Epidermal melanocyte (primary cell): ENCODE results near the gene GNG8.

Source experiments
- DNase-seq: peaks from one replicate; pipeline ENCODE4 v3.0.0; 2011; ENCODE audit warnings: low spot score; ENCODE audit not compliant: insufficient read length

Gene GNG8

GRCh38 chr19:46603752-46604231 is 32.2 kb downstream of the GNG8 start:
- no peak for DNase-seq

DNA sequence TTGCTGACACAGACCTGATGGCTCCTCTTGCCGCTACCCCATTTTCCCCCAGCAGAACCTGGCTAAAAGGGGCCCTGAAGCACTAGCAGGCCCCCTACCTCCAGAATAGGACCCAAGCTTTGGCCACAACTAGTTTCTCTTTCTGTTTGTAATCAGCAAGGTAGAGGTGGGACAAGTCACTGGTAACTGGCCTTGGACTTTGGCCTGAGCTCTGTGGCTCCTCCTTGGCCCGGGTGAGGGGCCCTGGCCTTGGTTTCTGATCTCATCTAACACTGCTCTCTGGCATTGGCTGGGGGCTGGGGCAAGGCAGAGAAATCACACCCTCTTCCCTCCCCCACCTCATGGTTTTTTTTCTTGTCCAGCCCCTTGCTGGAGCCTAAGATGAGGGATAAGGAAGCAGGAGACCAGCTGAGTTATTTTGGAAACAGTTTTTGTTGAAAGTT is 32.8 kb downstream of the GNG8 start:
- DNase-seq, result no peak

DNA sequence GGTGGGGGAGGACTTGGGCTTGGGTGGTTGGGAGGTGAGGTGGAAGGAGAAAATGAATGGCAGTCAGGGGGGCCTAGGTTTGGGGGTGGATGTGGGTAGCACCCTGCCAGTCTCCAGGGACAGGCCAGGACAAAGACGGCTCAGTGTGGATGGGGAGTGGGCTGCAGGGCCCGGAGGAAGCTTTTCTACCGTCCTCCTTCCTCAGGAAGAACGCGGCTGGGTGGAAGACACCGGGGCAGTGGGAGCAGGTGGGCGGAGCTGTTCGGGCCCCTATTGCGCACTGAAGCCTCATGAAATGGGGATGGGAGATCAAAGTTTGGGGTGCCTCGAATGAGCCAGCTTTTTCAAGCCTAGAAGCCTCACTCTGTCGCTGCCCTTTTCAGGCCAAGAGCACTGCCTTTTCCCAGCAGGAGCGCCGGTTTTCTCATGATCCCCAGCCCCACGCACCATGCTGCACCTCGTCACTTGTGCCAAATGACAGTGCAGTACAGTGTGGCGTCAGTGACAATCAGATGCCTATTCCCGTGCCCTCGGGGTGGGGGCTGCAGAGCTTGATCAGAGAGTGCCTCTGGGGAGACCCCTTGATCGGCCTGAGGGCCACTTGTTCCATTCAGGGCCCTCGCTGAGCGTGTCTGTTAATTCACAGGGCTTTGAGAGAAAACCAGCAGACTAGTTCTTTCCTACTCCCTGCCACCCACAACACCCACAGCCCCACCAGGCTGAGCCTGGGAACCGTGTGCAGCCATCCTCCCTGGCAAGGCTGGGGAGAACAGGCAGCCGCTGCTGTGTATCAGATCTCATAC is 33.4 kb downstream of the GNG8 start:
- DNase-seq, result no peak

DNA sequence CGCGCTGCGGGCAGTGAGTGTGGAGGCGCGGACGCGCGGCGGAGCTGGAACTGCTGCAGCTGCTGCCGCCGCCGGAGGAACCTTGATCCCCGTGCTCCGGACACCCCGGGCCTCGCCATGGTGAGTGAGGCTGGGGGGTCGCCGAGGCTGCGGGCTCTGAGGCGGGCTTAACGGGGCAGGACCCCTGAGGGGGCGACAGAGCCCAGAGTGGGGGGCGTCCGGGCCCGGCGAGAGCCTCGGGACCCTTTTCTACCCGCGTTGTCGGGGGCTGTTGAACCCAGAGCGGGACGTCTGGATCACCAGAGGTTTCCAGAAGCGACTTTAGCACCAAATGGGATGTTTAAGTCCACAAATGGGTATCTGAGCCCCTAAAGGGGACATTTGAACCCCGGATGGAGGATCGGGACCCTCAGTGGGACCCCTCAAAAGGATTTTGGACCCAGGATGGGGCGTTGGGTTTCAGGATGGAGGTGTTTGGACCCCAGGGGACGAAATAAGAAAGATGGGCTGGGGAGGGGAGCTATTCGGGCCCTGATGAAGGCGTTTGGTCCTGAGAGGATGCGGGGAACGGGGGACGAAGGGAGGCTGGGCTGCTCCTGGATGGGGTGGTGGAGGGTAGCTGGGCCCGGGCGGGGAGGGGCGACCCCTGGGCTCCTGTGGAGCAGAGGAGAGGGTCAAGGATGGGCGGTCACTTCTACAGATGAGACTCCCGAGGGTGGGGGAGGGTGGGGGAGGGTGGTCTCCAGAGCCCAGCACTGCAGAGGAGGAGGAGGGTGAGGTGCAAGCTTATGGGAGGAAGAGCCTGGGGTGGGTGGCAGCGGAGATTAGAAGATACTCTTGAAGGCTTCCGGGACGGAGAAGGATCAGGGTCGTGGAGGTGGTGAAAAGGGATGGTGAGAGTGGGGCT is 34.4 kb downstream of the GNG8 start, which contains the start of gene CALM3:
Gene CALM3, plus strand, starts transcription at position 13 of the 907 bp plus-strand sequence. Its CDS starts 105 bp downstream, at position 118.
- DNase-seq, result no peak

- DNase-seq, result peak; percentile 88
Observed at GRCh38 chr19:46600384-46601317, 35.4 kb downstream of the GNG8 start.

DNA sequence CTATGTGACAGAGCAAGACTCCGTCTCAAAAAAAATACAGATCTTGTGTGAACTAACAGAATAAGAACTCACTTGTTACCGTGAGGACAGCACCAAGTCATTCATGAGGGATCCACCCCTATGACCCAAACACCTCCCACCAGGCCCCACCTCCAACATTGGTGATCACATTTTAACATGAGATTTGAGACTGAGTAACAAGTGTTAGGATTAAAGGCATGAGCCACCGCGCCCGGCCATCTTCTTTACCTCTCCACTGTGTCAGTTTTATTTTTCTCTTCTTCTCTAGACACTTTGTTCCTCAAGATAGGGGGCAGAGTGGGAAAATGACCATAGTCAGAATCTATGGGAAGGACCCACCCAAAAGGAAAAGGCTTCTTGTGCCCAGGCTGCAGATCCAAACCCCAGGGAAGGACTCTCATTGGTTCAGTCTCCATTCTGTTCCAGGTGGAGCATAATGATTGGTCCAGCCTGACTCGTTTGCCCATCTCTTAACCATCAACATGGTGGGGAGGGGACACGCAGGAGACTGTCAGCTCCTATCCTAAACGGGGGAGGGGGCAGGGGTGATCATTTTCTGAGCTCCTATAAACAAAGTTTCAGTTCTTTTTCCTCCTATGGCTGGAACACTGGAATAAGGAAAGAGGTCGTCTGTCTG is 36.2 kb downstream of the GNG8 start:
- DNase-seq, result no peak

DNA sequence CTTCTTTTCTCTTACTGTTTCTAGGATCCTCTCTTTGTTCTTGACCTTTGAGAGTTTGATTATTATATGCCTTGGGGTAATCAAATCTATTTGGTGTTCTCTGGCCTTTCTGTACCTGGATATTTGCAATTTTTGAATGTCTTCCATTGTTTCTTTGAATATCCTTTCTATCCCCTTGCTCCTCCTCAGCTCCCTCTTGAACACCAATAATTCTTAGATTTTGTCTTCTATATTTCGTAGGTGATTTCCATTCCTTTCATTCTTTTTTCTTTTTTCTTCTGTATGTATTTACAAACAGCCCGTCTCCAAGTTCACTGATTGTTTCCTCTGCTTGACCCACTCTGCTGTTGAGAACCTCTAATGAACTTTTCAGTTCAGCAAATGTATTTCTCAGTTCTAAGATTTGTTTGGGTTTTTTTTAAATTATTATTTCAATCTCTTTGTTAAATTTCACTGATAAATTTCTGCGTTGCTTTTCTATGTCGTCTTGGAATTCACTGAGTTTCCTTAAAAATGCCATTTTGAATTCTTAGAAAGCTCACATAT is 37.6 kb downstream of the GNG8 start:
- no peak for DNase-seq

- DNase-seq, result no peak
Observed at GRCh38 chr19:46596008-46596407, 40.0 kb downstream of the GNG8 start.

GRCh38 chr19:46591870-46592269 is 44.1 kb downstream of the GNG8 start:
- no peak for DNase-seq

DNA sequence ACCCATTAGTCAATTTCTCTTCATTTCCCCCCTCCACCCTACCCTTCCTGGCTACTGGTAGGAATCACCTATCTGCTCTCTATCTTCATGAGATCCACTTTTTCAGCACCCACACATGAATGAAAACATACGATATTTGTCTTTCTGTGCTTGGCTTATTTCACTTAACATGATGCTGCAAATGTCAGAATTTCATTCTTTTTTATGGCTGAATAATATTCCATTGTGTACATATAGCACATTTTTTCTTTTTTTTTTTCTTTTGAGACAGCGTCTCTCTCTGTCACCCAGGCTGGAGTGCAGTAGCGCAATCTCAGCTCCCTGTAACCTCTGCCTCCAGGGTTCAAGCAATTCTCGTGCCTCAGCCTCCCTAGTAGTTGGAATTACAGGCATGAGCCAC is 44.7 kb downstream of the GNG8 start:
- DNase-seq, result no peak

GRCh38 chr19:46587861-46588260 is 48.1 kb downstream of the GNG8 start:
- no peak for DNase-seq

DNA sequence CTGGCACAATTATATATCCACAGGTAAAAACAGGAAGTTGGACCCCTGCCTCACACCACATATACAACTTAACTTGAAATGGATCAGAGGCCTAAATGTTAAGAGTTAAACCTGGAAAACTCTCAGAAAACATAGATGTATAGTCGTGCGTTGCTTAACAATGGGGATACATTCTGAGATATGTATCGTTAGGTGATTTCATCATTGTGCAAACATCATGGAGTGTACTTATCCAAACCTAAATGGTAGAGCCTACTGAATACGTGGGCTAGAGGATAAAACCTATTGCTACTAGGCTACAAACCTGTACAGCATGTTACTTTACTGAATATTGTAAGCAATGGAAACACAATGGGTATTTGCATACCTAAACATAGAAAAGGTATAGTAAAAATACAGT is 49.7 kb downstream of the GNG8 start:
- DNase-seq, result no peak

DNA sequence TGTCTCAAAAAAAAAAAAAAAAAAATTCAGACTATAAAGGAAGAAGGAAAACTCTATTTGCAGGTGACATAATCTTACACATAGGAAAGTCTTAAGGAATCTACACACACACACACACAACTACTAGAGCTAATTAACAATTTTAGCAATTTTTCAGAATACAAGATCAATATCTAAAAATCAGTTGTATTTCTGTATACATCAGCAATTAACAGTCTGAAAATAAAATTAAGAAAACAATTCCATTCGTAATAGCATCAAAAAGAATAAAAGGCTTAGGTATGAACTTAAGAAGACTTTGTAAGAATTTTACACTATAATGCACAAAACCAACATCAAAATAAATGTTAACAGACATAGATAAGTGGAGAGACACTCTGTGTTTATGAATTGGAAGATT is 50.5 kb downstream of the GNG8 start:
- DNase-seq, result no peak
